SK-N-SH treated with all-trans-retinoic acid at 6 μM for 48 hours (cell line): ENCODE measurements around the gene SBNO1.

ENCODE experiments used
- ARNTL ChIP-seq: fragments of 450-650 bp; formaldehyde crosslinking; IDR thresholded peaks from 2 replicates; pipeline ENCODE4 v1.5.0; 2020; ENCODE audit warnings: low read depth, mild to moderate bottlenecking, moderate library complexity, borderline replicate concordance
- OSR1 ChIP-seq: fragments of 250-450 bp; sonication (Bioruptor Pico); IDR thresholded peaks from 2 replicates; pipeline ENCODE4 v1.8.0; 2022; ENCODE audit warnings: moderate library complexity, mild to moderate bottlenecking, inconsistent platforms
- PATZ1 ChIP-seq: fragments of 250-450 bp; sonication (Bioruptor Pico); IDR thresholded peaks from 2 replicates; pipeline ENCODE4 v1.8.0; 2020; ENCODE audit warnings: mild to moderate bottlenecking, moderate library complexity, borderline replicate concordance
- RARB ChIP-seq: fragments of 250-450 bp; sonication (Bioruptor Pico); IDR thresholded peaks from 2 replicates; pipeline ENCODE4 v1.8.0; 2021; ENCODE audit warnings: mild to moderate bottlenecking, moderate library complexity
- TSHZ2 ChIP-seq: fragments of 250-450 bp; sonication (Bioruptor Pico); IDR thresholded peaks from 2 replicates; pipeline ENCODE4 v1.5.0; 2020; ENCODE audit warnings: mild to moderate bottlenecking, moderate library complexity
- ZFP30 ChIP-seq: fragments of 450-650 bp; formaldehyde crosslinking; IDR thresholded peaks from 2 replicates; pipeline ENCODE4 v1.5.0; 2022; ENCODE audit warnings: mild to moderate bottlenecking, moderate library complexity
- TF ChIP-seq, protein P1 (sequence below): fragments of 250-450 bp; sonication (Bioruptor Pico); IDR thresholded peaks from 2 replicates; pipeline ENCODE4 v1.5.1; 2020; ENCODE audit warnings: low read depth, mild to moderate bottlenecking, moderate library complexity

GRCh38 chr12:123283461-123283860 is 81.2 kb downstream of the SBNO1 start:
- no peak for TF ChIP-seq ARNTL (CRISPR knock-in tag)
- no peak for TF ChIP-seq RARB (CRISPR knock-in tag)
- TF ChIP-seq, protein P1, sequence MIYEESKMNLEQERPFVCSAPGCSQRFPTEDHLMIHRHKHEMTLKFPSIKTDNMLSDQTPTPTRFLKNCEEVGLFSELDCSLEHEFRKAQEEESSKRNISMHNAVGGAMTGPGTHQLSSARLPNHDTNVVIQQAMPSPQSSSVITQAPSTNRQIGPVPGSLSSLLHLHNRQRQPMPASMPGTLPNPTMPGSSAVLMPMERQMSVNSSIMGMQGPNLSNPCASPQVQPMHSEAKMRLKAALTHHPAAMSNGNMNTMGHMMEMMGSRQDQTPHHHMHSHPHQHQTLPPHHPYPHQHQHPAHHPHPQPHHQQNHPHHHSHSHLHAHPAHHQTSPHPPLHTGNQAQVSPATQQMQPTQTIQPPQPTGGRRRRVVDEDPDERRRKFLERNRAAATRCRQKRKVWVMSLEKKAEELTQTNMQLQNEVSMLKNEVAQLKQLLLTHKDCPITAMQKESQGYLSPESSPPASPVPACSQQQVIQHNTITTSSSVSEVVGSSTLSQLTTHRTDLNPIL, result no peak
- no peak for TF ChIP-seq ZFP30 (CRISPR knock-in tag)
- TF ChIP-seq OSR1 (CRISPR knock-in tag), result no peak
- TF ChIP-seq TSHZ2 (CRISPR knock-in tag), result no peak
- no peak for TF ChIP-seq PATZ1 (CRISPR knock-in tag)
